ENCODE results near the gene OR4D2. TPM values are rescaled to one million over a fixed set of nuclear protein-coding genes. Genes with fewer than 3 reads are reported as not detected.

OR4D2 gene
- total and polyA plus RNA-seq, 2 experiments from 2014 or later, result not detected

DNA sequence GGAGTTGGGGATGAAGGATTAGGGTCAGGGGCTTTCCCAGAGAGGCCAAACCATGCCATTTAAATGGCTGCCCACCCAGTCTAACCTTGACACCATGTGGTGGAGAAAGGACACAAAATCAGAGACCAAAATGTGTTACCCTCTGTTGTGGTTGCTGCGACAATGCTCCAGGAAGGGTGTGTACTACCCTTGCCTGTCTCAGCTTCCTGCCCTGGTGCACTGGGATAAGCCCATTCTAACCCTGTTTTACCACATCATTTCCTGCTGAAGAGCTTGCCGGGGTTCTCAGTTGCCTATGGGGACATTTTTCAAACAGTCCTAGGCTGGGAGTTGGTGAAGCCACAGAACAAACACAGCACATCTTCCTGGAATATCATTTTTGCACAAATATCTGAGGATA lies 13.7 kb upstream of the OR4D2 start:
- Histone ChIP-seq H3K79me2 (ENCODE audit: insufficient read depth) (no peaks in the 10 kb centered on the region), H3K4me2 (ENCODE audit: unreplicated experiment) (no peak overlapping the region), H3K9me2 (ENCODE audit: insufficient read depth) (no peaks in the 10 kb centered on the region), H4K20me1 (ENCODE audit: insufficient read depth) (no peaks in the 10 kb centered on the region), H3K36me3 (ENCODE audit: low read depth) (no peaks in the 10 kb centered on the region), H3K9me3 (ENCODE audit: low read depth) (no peaks in the 10 kb centered on the region), H3K4me1 (ENCODE audit: insufficient read depth) (no peaks in the 10 kb centered on the region), H3K9ac (no peak overlapping the region), H3F3A (ENCODE audit: insufficient read depth) (no peaks in the 10 kb centered on the region), H3K27me3 (replicated peaks; ENCODE audit: insufficient read depth) (peaks cover 39% of the 10 kb centered on the region), H3K4me3 (no peak overlapping the region), H2AFZ (no peak overlapping the region), H3K27ac (no peak overlapping the region)
- 42 to 47% methylated on average over 2 of the region's 2 CpGs for WGBS, 2 experiments (ENCODE audit: low coverage in 1 of 2, low lambda C conversion rate in 2 of 2, missing lambda C conversion rate in 2 of 2)
- DNase-seq, result no peak
- in situ Hi-C loops (cut with MboI), result no loop called here
- TF ChIP-seq EZH2phosphoT487 (IDR thresholded peaks at IDR 0.05; ENCODE audit: insufficient read depth, low read depth) (no peak), EZH2 (IDR thresholded peaks at IDR 0.05; ENCODE audit: insufficient read depth, poor library complexity, severe bottlenecking) (no peak)

DNA sequence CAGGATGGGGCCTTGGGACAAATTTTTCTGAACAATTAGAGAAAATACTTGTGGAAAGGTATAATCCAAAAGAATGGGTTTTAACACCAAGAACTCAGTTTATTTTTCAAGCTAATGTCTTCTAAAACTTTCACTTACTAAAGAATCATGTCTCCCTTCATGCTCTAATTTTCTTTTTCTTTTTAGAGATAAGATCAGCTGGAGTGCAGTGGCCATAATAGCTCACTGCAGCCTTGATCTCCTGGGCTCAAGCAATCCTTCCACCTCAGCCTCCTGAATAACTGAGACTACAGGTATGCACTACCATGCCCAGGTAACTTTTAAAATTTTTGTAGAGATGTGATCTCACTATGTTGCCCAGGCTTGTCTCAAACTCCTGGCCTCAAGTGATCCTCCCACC lies 13.1 kb upstream of the OR4D2 start:
- H3K9ac ChIP-seq, result no peak overlapping the region
- in situ Hi-C loops (cut with MboI), result no loop called here
- H3K27me3 ChIP-seq (replicated peaks; ENCODE audit: insufficient read depth), result peaks cover 39% of the 10 kb centered on the region

DNA sequence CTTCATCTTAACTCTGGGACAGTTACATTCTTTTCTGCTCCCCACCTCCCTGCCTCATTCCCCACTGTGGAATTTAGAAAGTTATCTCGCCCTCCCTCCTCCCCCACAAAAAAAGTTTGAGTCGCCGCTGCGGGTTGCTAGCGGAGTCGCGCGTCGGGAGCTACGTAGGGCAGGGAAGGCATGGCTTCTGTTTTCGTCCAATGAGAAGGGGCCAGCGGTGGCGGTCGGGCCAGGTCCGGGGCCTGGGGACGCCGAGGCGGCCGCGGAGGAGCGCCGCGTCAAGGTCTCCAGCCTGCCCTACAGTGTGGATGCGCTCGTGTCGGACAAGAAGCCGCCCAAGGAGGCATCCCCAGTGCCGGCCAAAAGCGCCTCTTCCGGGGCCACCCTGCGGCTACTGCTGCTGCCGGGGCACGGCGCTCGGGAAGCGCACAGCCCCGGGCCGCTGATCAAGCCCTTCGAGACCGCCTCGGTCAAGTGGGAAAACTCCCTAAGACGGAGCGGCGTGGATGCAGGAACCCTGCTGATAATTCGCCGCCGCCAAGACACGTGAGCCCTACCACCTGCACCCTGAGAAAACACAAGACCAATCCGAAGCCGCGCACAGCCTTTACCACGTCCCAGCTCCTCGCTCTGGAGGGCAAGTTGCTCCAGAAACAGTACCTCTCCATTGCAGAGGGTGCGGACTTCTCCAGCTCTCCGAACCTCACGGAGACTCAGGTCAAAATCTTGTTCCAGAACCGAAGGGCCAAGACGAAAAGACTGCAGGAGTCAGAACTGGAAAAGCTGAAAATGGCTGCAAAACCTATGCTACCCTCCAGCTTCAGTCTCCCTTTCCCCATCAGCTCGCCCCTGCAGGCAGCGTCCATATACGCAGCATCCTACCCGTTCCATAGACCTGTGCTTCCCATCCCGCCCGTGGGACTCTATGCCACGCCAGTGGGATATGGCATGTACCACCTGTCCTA lies 9.7 kb upstream of the OR4D2 start:
- no peak overlapping the region for H3K9ac ChIP-seq
- H3K36me3 ChIP-seq (ENCODE audit: low read depth), result no peaks in the 10 kb centered on the region
- no peaks in the 10 kb centered on the region for H3F3A ChIP-seq (ENCODE audit: insufficient read depth)
- H3K9me2 ChIP-seq (ENCODE audit: insufficient read depth), result no peaks in the 10 kb centered on the region
- H3K79me2 ChIP-seq (ENCODE audit: insufficient read depth), result no peaks in the 10 kb centered on the region
- peaks cover 37% of the 10 kb centered on the region for H3K27me3 ChIP-seq (replicated peaks; ENCODE audit: insufficient read depth)
- no peaks in the 10 kb centered on the region for H4K20me1 ChIP-seq (ENCODE audit: insufficient read depth)
- peak; percentile 26 for DNase-seq
- in situ Hi-C loops (cut with MboI), result no loop called here
- H2AFZ ChIP-seq, result peak overlapping the region; percentile 54
- TF ChIP-seq EZH2phosphoT487 (IDR thresholded peaks at IDR 0.05; ENCODE audit: insufficient read depth, low read depth), result no peak
- no peak for TF ChIP-seq EZH2 (IDR thresholded peaks at IDR 0.05; ENCODE audit: insufficient read depth, poor library complexity, severe bottlenecking)
- no peak overlapping the region for H3K27ac ChIP-seq
- H3K4me2 ChIP-seq (ENCODE audit: unreplicated experiment), result peak overlapping the region; percentile 24
- no peaks in the 10 kb centered on the region for H3K4me1 ChIP-seq (ENCODE audit: insufficient read depth)
- 5 to 7% methylated on average over 62 to 63 of the region's 65 CpGs for WGBS, 2 experiments (ENCODE audit: low coverage in 1 of 2, low lambda C conversion rate in 2 of 2, missing lambda C conversion rate in 2 of 2)
- H3K9me3 ChIP-seq (ENCODE audit: low read depth), result no peaks in the 10 kb centered on the region
- H3K4me3 ChIP-seq, result peak overlapping the region; percentile 21

More for the DNA sequence above, 13.1 kb upstream of the OR4D2 start:
- no peak for TF ChIP-seq EZH2phosphoT487 (IDR thresholded peaks at IDR 0.05; ENCODE audit: insufficient read depth, low read depth)
- TF ChIP-seq EZH2 (IDR thresholded peaks at IDR 0.05; ENCODE audit: insufficient read depth, poor library complexity, severe bottlenecking), result no peak
- H4K20me1 ChIP-seq (ENCODE audit: insufficient read depth), result no peaks in the 10 kb centered on the region
- no peaks in the 10 kb centered on the region for H3K4me1 ChIP-seq (ENCODE audit: insufficient read depth)
- H3K9me2 ChIP-seq (ENCODE audit: insufficient read depth), result no peaks in the 10 kb centered on the region
- no peak overlapping the region for H3K4me2 ChIP-seq (ENCODE audit: unreplicated experiment)
- no peaks in the 10 kb centered on the region for H3F3A ChIP-seq (ENCODE audit: insufficient read depth)
- H2AFZ ChIP-seq, result no peak overlapping the region
- no peaks in the 10 kb centered on the region for H3K36me3 ChIP-seq (ENCODE audit: low read depth)
- H3K9me3 ChIP-seq (ENCODE audit: low read depth), result no peaks in the 10 kb centered on the region
- no peak for DNase-seq
- H3K79me2 ChIP-seq (ENCODE audit: insufficient read depth), result no peaks in the 10 kb centered on the region
- H3K4me3 ChIP-seq, result no peak overlapping the region
- no peak overlapping the region for H3K27ac ChIP-seq

DNA sequence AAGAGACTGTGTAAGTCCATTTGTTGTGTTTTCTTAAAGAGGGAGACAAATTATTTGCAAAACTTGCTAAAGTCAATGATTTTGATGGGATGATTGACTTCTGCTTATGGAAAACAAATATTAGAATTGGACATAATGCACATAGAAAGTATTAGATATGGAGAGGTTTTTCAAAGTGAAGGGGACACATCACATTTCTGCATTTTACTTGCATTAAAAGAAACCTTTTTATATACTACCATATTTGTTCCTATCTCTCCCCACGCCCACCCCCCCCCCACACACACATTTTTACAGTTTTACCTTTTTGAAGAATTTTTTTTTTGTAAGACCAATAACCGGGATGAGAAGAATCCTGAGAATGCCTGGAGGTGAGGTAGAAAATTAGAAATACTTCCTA lies 8.6 kb upstream of the OR4D2 start:
- Histone ChIP-seq H3K9me2 (ENCODE audit: insufficient read depth) (no peaks in the 10 kb centered on the region), H3K27ac (no peak overlapping the region), H3K4me2 (ENCODE audit: unreplicated experiment) (no peak overlapping the region), H3K9me3 (ENCODE audit: low read depth) (no peaks in the 10 kb centered on the region), H2AFZ (no peak overlapping the region), H3F3A (ENCODE audit: insufficient read depth) (no peaks in the 10 kb centered on the region), H3K36me3 (ENCODE audit: low read depth) (no peaks in the 10 kb centered on the region), H3K79me2 (ENCODE audit: insufficient read depth) (no peaks in the 10 kb centered on the region), H3K4me3 (no peak overlapping the region), H3K4me1 (ENCODE audit: insufficient read depth) (no peaks in the 10 kb centered on the region), H3K27me3 (replicated peaks; ENCODE audit: insufficient read depth) (peaks cover 40% of the 10 kb centered on the region), H4K20me1 (ENCODE audit: insufficient read depth) (no peaks in the 10 kb centered on the region), H3K9ac (no peak overlapping the region)
- TF ChIP-seq EZH2phosphoT487 (IDR thresholded peaks at IDR 0.05; ENCODE audit: insufficient read depth, low read depth) (no peak), EZH2 (IDR thresholded peaks at IDR 0.05; ENCODE audit: insufficient read depth, poor library complexity, severe bottlenecking) (no peak)
- no peak for DNase-seq
- in situ Hi-C loops (cut with MboI), result no loop called here
- 24 to 25% methylated on average over 2 of the region's 2 CpGs for WGBS, 2 experiments (ENCODE audit: low coverage in 1 of 2, low lambda C conversion rate in 2 of 2, missing lambda C conversion rate in 2 of 2)

All from GM23248 (cell line).